Nephron (organoid): Measurements from ENCODE around the gene CHST11.
A peak's percentile ranks its signal among the peaks of the same experiment; 100 is the strongest.
"Not testable (repeated sequence)": the region's sequence is repeated elsewhere in the genome, so short reads cannot be mapped to it uniquely, and the experiment has no call there.

Source experiments
- H3K27ac Mint-ChIP-seq, 3 experiments: 2 replicates each; pipeline ENCODE4 v1.8.0; 2020; ENCODE audit warnings: mixed read lengths in 3 of 3, mild to moderate bottlenecking in 2 of 3, moderate library complexity in 1 of 3
- H3K27me3 Mint-ChIP-seq: 2 replicates; pipeline ENCODE4 v1.8.0; 2021; ENCODE audit warnings: low read depth, mild to moderate bottlenecking, moderate library complexity, mixed read lengths
- H3K36me3 Mint-ChIP-seq: 2 replicates; pipeline ENCODE4 v1.8.0; 2020; ENCODE audit warnings: low read depth, mixed read lengths
- H3K4me1 Mint-ChIP-seq: 2 replicates; pipeline ENCODE4 v1.8.0; 2020; ENCODE audit warnings: mixed read lengths
- H3K4me3 Mint-ChIP-seq, 3 experiments: 2 replicates each; pipeline ENCODE4 v1.8.0; 2020; ENCODE audit warnings: mild to moderate bottlenecking in 3 of 3, mixed read lengths in 3 of 3, moderate library complexity in 2 of 3
- H3K9me3 Mint-ChIP-seq: 2 replicates; pipeline ENCODE4 v1.8.0; 2020; ENCODE audit warnings: mixed read lengths
- TF ChIP-seq, protein P1 (sequence below), 3 experiments: fragments of 200-600 bp; sonication (generic); IDR thresholded peaks; one replicate each; pipeline ENCODE4 v1.5.0; 2021; ENCODE audit warnings: antibody characterized with exemption in 3 of 3; ENCODE audit not compliant: unreplicated experiment in 3 of 3

CHST11 gene

DNA sequence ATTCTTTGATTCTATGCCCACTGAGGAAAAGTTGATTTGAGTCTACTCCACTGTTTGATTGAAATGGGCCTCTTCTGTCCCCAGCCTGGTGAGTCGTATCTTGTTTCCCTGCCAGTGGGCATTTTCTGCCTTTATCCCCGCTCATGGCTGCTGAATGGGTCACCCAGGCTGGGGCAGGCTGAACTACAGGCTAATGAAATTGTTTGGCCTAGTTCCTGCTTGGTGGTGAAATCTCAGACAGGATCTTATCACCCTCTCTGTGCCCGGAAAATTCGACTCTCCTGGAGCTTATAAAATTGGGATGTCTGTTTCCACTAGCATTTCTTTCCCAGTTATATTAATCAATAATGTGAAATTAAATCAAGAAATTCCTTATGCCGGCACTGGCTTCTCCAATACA lies 65.0 kb downstream of the CHST11 start:
- Mint-ChIP-seq H3K4me3 (no peak overlapping the region), H3K27ac (no peak overlapping the region), H3K4me1 (peaks cover 79% of the 10 kb centered on the region), H3K9me3 (no peaks in the 10 kb centered on the region), H3K27me3 (peaks cover 5% of the 10 kb centered on the region), H3K36me3 (no peaks in the 10 kb centered on the region)
- TF ChIP-seq, protein P1, sequence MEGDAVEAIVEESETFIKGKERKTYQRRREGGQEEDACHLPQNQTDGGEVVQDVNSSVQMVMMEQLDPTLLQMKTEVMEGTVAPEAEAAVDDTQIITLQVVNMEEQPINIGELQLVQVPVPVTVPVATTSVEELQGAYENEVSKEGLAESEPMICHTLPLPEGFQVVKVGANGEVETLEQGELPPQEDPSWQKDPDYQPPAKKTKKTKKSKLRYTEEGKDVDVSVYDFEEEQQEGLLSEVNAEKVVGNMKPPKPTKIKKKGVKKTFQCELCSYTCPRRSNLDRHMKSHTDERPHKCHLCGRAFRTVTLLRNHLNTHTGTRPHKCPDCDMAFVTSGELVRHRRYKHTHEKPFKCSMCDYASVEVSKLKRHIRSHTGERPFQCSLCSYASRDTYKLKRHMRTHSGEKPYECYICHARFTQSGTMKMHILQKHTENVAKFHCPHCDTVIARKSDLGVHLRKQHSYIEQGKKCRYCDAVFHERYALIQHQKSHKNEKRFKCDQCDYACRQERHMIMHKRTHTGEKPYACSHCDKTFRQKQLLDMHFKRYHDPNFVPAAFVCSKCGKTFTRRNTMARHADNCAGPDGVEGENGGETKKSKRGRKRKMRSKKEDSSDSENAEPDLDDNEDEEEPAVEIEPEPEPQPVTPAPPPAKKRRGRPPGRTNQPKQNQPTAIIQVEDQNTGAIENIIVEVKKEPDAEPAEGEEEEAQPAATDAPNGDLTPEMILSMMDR (IDR thresholded peaks at IDR 0.05; ENCODE audit: unreplicated experiment in 3 of 3), result no peak

DNA sequence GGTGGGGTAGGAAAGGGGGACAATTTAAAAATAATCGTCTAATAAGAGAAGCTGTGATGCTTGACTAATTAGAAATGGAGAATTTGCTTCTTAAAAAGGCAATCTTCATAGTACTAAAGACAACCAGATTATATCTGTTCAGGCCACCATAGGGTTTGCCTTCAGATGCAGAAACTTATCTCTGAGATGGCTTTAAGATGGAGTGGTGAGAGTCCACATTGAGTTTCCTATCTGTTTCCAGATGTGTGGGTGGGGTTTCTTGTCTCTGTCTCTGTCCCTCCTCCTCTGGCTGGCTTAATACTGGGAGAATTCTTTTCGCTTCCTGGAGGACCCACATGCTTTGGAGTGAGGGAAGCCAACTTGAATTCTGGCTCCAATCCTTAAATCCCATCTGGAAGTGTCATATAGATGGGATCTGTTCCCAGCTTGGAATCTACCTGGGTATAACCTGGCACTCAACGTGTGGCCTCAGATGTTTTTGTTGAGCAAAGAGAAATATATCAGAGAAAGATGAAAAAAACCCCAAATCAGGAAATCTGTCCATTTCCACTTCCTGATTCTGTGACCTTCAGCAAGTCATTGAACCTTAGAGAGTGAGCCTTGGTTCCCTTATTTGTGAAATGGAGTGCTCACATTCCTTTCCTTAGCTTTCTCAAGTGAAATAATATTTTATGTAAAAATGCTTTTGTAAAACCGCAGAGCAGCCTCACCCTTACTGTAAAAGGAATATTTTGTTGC lies 66.4 kb downstream of the CHST11 start:
- no peaks in the 10 kb centered on the region for H3K36me3 Mint-ChIP-seq
- H3K9me3 Mint-ChIP-seq, result peaks cover 3% of the 10 kb centered on the region
- peaks cover 10% of the 10 kb centered on the region for H3K27me3 Mint-ChIP-seq
- TF ChIP-seq, protein P1 (IDR thresholded peaks at IDR 0.05; ENCODE audit: unreplicated experiment in 3 of 3), result no peak
- no peak overlapping the region for H3K4me3 Mint-ChIP-seq
- H3K4me1 Mint-ChIP-seq, result peaks cover 85% of the 10 kb centered on the region
- H3K27ac Mint-ChIP-seq, result peak overlapping the region in 1 of 3 experiments; percentile 78

DNA sequence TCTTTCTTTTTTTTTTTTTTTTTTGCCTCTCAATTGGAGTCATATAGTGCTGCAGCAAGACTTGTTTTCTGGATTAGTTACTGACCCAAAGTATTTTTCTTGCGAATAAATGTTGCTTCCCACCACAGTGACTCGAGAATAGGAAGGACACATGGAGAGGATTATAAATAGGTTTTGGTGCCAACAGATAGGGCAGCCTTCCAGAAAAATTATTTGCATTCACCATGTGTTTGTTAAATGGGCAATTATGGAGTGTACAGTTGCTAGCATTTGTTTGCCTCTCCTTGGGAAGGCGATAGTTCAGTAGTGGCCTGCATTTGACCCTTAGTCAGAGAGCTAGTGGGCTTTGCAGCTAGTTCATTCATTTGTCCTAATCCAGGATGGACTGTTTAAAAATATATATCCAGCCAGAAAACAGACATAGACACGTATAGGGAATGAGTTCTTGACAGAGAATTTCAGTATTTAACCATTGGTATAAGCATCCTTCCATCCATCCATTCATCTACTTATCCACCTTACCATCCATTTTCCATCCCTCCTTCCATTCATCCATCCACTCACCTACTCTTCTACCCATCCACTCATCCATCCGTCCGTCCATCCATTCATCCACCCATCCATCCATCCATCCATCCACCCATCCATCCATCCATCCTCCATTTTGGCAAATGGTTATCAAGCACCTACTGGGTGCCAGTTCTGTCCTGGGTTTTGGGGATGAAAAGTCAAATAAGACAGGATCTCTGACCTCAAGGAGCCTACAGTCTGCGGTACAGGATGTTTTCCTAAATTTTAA lies 67.5 kb downstream of the CHST11 start:
- H3K9me3 Mint-ChIP-seq, result peaks cover 3% of the 10 kb centered on the region
- peaks cover under 1% of the 10 kb centered on the region for H3K36me3 Mint-ChIP-seq
- peak overlapping the region in 2 of 3 experiments; percentile 34 to 78 for H3K27ac Mint-ChIP-seq
- peak overlapping the region in 1 of 3 experiments; percentile 16 for H3K4me3 Mint-ChIP-seq
- peaks cover 81% of the 10 kb centered on the region for H3K4me1 Mint-ChIP-seq
- TF ChIP-seq, protein P1 (IDR thresholded peaks at IDR 0.05; ENCODE audit: unreplicated experiment in 3 of 3), result no peak
- H3K27me3 Mint-ChIP-seq, result peaks cover 10% of the 10 kb centered on the region

DNA sequence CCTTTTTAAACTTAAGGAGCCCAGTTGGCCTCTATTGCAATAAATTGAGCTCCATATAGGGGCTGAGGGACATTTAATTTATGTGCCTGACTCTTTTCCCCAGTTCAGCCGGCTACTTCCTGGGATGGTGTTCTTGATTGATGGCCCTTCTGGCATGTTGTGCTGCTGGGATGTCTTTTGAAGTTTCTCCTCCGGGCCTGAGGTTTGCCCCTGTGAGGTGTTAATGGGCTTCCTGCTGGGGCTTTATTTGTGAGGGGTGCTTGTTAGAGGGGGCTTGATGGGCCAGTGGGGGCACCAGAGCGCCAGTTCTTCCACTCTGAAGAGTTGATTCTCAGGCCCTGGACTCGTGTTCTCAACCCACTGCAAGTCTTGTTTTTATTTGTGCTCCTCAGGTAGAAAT lies 69.6 kb downstream of the CHST11 start:
- Mint-ChIP-seq H3K27ac (peak overlapping the region in 1 of 3 experiments; percentile 53), H3K27me3 (peaks cover 10% of the 10 kb centered on the region), H3K36me3 (peaks cover 5% of the 10 kb centered on the region), H3K4me3 (no peak overlapping the region), H3K4me1 (peaks cover 70% of the 10 kb centered on the region), H3K9me3 (peaks cover 3% of the 10 kb centered on the region)
- TF ChIP-seq, protein P1 (IDR thresholded peaks at IDR 0.05; ENCODE audit: unreplicated experiment in 3 of 3), result no peak

DNA sequence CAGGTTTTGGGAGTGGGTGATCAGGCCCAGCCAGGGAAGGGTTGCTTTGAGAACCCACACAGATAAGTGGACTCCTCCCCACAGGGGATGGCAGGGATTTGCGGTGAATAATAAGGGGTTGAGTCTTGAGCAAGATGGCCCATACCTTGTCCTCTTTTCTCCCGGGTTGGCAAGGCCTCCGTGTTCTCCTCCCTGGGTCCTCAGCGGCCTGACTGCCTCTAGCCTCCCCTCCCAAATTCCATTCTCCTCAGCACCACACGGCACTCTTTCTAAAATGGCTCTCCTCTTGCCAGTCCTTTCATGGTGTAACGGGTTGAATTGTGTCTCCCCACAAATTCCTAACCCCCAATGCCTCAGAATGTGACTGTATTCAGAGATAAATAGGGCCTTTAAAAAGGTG lies 70.0 kb downstream of the CHST11 start:
- H3K9me3 Mint-ChIP-seq, result peaks cover 3% of the 10 kb centered on the region
- H3K27me3 Mint-ChIP-seq, result peaks cover 10% of the 10 kb centered on the region
- no peak overlapping the region for H3K4me3 Mint-ChIP-seq
- TF ChIP-seq, protein P1 (IDR thresholded peaks at IDR 0.05; ENCODE audit: unreplicated experiment in 3 of 3), result no peak
- peaks cover 71% of the 10 kb centered on the region for H3K4me1 Mint-ChIP-seq
- H3K36me3 Mint-ChIP-seq, result peaks cover 8% of the 10 kb centered on the region
- peak overlapping the region in 1 of 3 experiments; percentile 53 for H3K27ac Mint-ChIP-seq

DNA sequence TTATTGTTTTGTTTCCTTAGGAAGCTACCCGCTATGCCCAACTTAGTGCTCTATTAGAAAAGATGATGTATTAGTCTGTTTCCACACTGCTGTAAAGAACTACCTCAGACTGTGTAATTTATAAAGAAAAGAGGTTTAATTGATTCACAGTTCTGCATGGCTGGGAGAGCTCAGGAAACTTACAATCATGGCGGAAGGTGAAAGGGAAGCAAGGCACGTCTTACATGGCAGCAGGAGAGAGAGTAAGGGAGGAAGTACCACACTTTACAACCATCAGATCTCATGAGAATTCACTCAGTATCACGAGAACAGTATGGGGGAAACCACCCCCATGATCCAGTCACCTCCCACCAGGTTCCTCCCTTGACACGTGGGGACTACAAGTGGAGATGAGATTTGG lies 70.9 kb downstream of the CHST11 start:
- H3K27me3 Mint-ChIP-seq, H3K27ac Mint-ChIP-seq, H3K9me3 Mint-ChIP-seq, H3K4me3 Mint-ChIP-seq: not testable (repeated sequence)
- peaks cover 12% of the 10 kb centered on the region for H3K36me3 Mint-ChIP-seq
- H3K4me1 Mint-ChIP-seq, result peaks cover 70% of the 10 kb centered on the region
